ENCODE results near the gene RABAC1. TPM values are rescaled to one million over a fixed set of nuclear protein-coding genes. Genes with fewer than 3 reads are reported as not detected.

The RABAC1 gene
- total and polyA plus RNA-seq, 2 donors (not counting 3 experiments of a cell fraction or from before 2014, with no cell fraction given): 178 to 591 TPM

DNA sequence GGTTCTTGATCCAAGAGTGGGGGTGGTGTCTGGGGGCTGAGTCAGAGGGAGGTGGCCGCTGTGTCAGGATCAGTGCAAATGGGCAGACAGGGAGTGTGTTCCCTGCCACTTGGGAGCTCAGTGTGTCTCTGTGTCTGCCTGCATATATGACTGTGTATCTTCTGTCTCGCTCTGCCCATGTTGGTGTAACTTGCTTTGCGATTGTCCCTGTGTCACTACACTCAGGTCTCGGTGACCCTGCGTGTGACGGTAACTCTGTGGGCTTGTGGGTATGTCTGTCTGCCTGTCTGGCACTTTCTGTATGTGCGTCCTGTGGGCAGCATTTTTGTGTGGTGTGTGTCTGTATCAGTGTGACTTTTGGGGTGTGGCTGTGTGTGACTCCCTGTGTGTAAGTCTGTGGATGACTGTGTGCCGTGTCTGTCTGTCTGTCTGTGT is 22.7 kb downstream of the RABAC1 start:
- peaks cover 2% of the 10 kb centered on the region for H3K4me1 ChIP-seq (ENCODE audit: control insufficient read depth, extremely low read depth, insufficient read depth, low read length)
- H3K27me3 ChIP-seq (ENCODE audit: control insufficient read depth in 2 of 2, insufficient read depth in 2 of 2, low read length in 2 of 2): peaks cover 50 to 52% of the 10 kb centered on the region in 2 experiments
- no peaks in the 10 kb centered on the region for H3K9me1 ChIP-seq (replicated peaks; ENCODE audit: control insufficient read depth, extremely low read depth, insufficient read depth, low read length)
- CTCF ChIA-PET: interaction anchor here (1.0 to 1.6 kb wide), 5 partner anchors 10 to 141 kb away, joined by 3 to 5 read pairs (median 3); no protein-coding TSS in a partner anchor
- no peak for DNase-seq (ENCODE audit: low read depth, low spot score)
- TF ChIP-seq FOS (IDR thresholded peaks at IDR 0.05; ENCODE audit: borderline replicate concordance, insufficient read depth, low read length): no peak
- TF ChIP-seq EZH2 (IDR thresholded peaks at IDR 0.05; ENCODE audit: borderline replicate concordance, low read depth, low read length, severe bottlenecking): peak; percentile 10
- TF ChIP-seq, protein P1, sequence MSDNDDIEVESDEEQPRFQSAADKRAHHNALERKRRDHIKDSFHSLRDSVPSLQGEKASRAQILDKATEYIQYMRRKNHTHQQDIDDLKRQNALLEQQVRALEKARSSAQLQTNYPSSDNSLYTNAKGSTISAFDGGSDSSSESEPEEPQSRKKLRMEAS (IDR thresholded peaks at IDR 0.05; ENCODE audit: insufficient read depth, insufficient read length): no peak
- no peak for TF ChIP-seq JUN (IDR thresholded peaks at IDR 0.05; ENCODE audit: borderline replicate concordance, insufficient read depth, insufficient read length, low read depth)
- TF ChIP-seq GATA2 (IDR thresholded peaks at IDR 0.05; ENCODE audit: insufficient read depth, insufficient read length, low read depth, low read length): no peak
- no peak overlapping the region for H3K9ac ChIP-seq (replicated peaks; ENCODE audit: extremely low read depth, insufficient read depth, low read length)
- H3K36me3 ChIP-seq (ENCODE audit: control insufficient read depth in 2 of 2, extremely low read depth in 1 of 2, insufficient read depth in 2 of 2, low read length in 2 of 2): no peaks in the 10 kb centered on the region
- H2AFZ ChIP-seq (ENCODE audit: low read depth, low read length): no peak overlapping the region
- no peak overlapping the region for H3K4me3 ChIP-seq (replicated peaks in 1 of 3; ENCODE audit: insufficient read depth in 1 of 3, low read depth in 1 of 3, low read length in 3 of 3)
- no peaks in the 10 kb centered on the region for H3K9me3 ChIP-seq (replicated peaks; ENCODE audit: control insufficient read depth, insufficient read depth, low read length)
- dilution Hi-C loops (cut with MboI; ENCODE audit: extremely low pct_ligation_motif_present, low sequenced_read_pairs) (no loop called here), intact Hi-C loops (cut with micrococcal nuclease) (no loop called here)
- POLR2A ChIA-PET: interaction anchor here (1.5 kb wide), 1 partner anchor 63 kb away, joined by 3 read pairs; no protein-coding TSS in a partner anchor
- BruUV-seq (replicated peaks): no TSS peak
- H3K4me2 ChIP-seq (ENCODE audit: insufficient read depth, low read length): no peak overlapping the region
- no peak overlapping the region for H3K27ac ChIP-seq (ENCODE audit: insufficient read depth, low read depth, low read length)
- no peak for FAIRE-seq
- H4K20me1 ChIP-seq (replicated peaks; ENCODE audit: control insufficient read depth, extremely low read depth, insufficient read depth, low read length): no peaks in the 10 kb centered on the region
- no peaks in the 10 kb centered on the region for H3K79me2 ChIP-seq (ENCODE audit: control insufficient read depth, insufficient read depth, low read length)

DNA sequence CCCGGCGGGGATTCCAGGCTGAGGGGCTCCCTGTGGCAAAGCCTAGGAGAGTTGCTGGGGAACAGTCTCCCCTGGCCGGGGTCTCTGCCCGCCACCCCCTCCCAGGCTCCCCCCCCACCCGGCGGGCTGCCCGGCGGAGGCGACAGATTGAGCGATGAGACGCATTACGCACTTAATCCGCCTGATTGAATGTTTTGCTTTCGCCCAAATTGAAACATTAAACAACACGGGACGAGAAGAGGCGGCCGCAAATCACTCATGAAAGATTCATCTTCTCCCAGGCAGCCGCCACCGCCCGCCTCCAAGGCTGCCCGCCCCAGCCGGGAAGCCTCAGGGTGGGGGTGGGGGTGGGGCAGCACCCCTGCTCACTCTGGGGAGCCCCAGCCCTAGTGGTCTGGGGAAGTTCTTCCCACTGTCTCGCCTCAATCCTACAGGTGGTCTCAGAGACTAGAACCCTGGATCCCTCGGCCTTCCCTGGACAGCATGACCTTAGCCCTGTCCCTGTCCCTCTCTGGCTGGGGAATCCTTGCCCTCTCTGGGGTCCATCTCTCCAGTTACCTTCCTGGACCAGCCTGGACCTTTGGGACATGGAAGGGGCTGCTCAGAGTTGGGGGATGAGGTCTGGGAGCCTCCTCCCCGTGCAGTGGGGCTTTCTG is 23.2 kb downstream of the RABAC1 start:
- Histone ChIP-seq H3K36me3 (ENCODE audit: control insufficient read depth in 2 of 2, extremely low read depth in 1 of 2, insufficient read depth in 2 of 2, low read length in 2 of 2) (no peaks in the 10 kb centered on the region), H4K20me1 (replicated peaks; ENCODE audit: control insufficient read depth, extremely low read depth, insufficient read depth, low read length) (no peaks in the 10 kb centered on the region), H3K4me3 (replicated peaks in 1 of 3; ENCODE audit: insufficient read depth in 1 of 3, low read depth in 1 of 3, low read length in 3 of 3) (no peak overlapping the region), H3K9me1 (replicated peaks; ENCODE audit: control insufficient read depth, extremely low read depth, insufficient read depth, low read length) (no peaks in the 10 kb centered on the region), H2AFZ (ENCODE audit: low read depth, low read length) (no peak overlapping the region), H3K27me3 (ENCODE audit: control insufficient read depth in 2 of 2, insufficient read depth in 2 of 2, low read length in 2 of 2) (peaks cover 51 to 53% of the 10 kb centered on the region in 2 experiments), H3K9me3 (replicated peaks; ENCODE audit: control insufficient read depth, insufficient read depth, low read length) (no peaks in the 10 kb centered on the region), H3K4me2 (ENCODE audit: insufficient read depth, low read length) (no peak overlapping the region), H3K9ac (replicated peaks; ENCODE audit: extremely low read depth, insufficient read depth, low read length) (no peak overlapping the region), H3K4me1 (ENCODE audit: control insufficient read depth, extremely low read depth, insufficient read depth, low read length) (peaks cover 2% of the 10 kb centered on the region), H3K27ac (ENCODE audit: insufficient read depth, low read depth, low read length) (no peak overlapping the region), H3K79me2 (ENCODE audit: control insufficient read depth, insufficient read depth, low read length) (no peaks in the 10 kb centered on the region)
- ChIA-PET CTCF (interaction anchor here (1.0 to 3.3 kb wide), 4 partner anchors 10 to 141 kb away, joined by 3 to 20 read pairs (median 3); no protein-coding TSS in a partner anchor), POLR2A (no interaction called here)
- DNase-seq (ENCODE audit: low read depth, low spot score) (no peak), FAIRE-seq (no peak)
- dilution Hi-C loops (cut with MboI; ENCODE audit: extremely low pct_ligation_motif_present, low sequenced_read_pairs) (no loop called here), intact Hi-C loops (cut with micrococcal nuclease) (loop anchor here (1.0 to 2.0 kb wide), 2 partner anchors 51 to 63 kb away; no protein-coding TSS in a partner anchor)
- BruUV-seq (replicated peaks): no TSS peak
- TF ChIP-seq EZH2 (IDR thresholded peaks at IDR 0.05; ENCODE audit: borderline replicate concordance, low read depth, low read length, severe bottlenecking): peak; percentile 50
- no peak for TF ChIP-seq FOS (IDR thresholded peaks at IDR 0.05; ENCODE audit: borderline replicate concordance, insufficient read depth, low read length)
- TF ChIP-seq, protein P1 (IDR thresholded peaks at IDR 0.05; ENCODE audit: insufficient read depth, insufficient read length): no peak
- TF ChIP-seq JUN (IDR thresholded peaks at IDR 0.05; ENCODE audit: borderline replicate concordance, insufficient read depth, insufficient read length, low read depth): no peak

All from endothelial cell of umbilical vein (primary cell).